HG03097 (cell line): ENCODE measurements around the gene OR2T10.
A peak's percentile ranks its signal among the peaks of the same experiment; 100 is the strongest.
"Not testable (repeated sequence)": the region's sequence is repeated elsewhere in the genome, so short reads cannot be mapped to it uniquely, and the experiment has no call there.

Experiments
- ATAC-seq: cut with Tn5 transposase; IDR thresholded peaks from one replicate; pipeline ENCODE4 v1.9.1; 2021; ENCODE audit not compliant: unreplicated experiment, low FRiP score

Gene OR2T10

GRCh38 chr1:248597589-248597988 is at the start of gene OR2T10:
OR2T10 (minus strand) TSS chr1:248597700; CDS start chr1:248593768, 3,932 bp downstream.
- ATAC-seq, result no peak

GRCh38 chr1:248645178-248645577 is 47.7 kb upstream of the OR2T10 start, which contains the start of gene OR2T35:
OR2T35 (minus strand) TSS chr1:248645278; CDS start chr1:248639258, 6,020 bp downstream.
- ATAC-seq, result not testable (repeated sequence)

GRCh38 chr1:248642971-248643651 is 45.6 kb upstream of the OR2T10 start:
- ATAC-seq, result peak; percentile 53

- ATAC-seq, result not testable (repeated sequence)
Observed at GRCh38 chr1:248641583-248641982, 44.1 kb upstream of the OR2T10 start.

- ATAC-seq, result peak; percentile 40
Observed at GRCh38 chr1:248640906-248641305, 43.4 kb upstream of the OR2T10 start.

- not testable (repeated sequence) for ATAC-seq
Observed at GRCh38 chr1:248639652-248640051, 42.2 kb upstream of the OR2T10 start.

GRCh38 chr1:248636612-248637011 is 39.1 kb upstream of the OR2T10 start:
- not testable (repeated sequence) for ATAC-seq

- ATAC-seq, result not testable (repeated sequence)
Observed at GRCh38 chr1:248634991-248635390, 37.5 kb upstream of the OR2T10 start, which contains the start of gene OR2T11. OR2T11 (minus strand) TSS chr1:248635091; CDS start chr1:248627128, 7,963 bp downstream.

- no peak for ATAC-seq
Observed at GRCh38 chr1:248631354-248632008, 34.0 kb upstream of the OR2T10 start.

GRCh38 chr1:248630551-248630950 is 33.1 kb upstream of the OR2T10 start:
- ATAC-seq, result no peak

GRCh38 chr1:248627971-248628844 is 30.7 kb upstream of the OR2T10 start:
- ATAC-seq, result peak; percentile 70

- no peak for ATAC-seq
Observed at GRCh38 chr1:248625971-248626370, 28.5 kb upstream of the OR2T10 start.

- ATAC-seq, result no peak
Observed at GRCh38 chr1:248625166-248625565, 27.7 kb upstream of the OR2T10 start.

GRCh38 chr1:248622570-248623001 is 25.1 kb upstream of the OR2T10 start:
- ATAC-seq, result peak; percentile 74

GRCh38 chr1:248621770-248622169 is 24.3 kb upstream of the OR2T10 start:
- ATAC-seq, result no peak

GRCh38 chr1:248618878-248619277 is 21.4 kb upstream of the OR2T10 start:
- ATAC-seq, result no peak

- no peak for ATAC-seq
Observed at GRCh38 chr1:248618119-248618518, 20.6 kb upstream of the OR2T10 start.

GRCh38 chr1:248613742-248614141 is 16.2 kb upstream of the OR2T10 start:
- no peak for ATAC-seq

GRCh38 chr1:248611883-248612414 is 14.4 kb upstream of the OR2T10 start:
- ATAC-seq, result no peak

GRCh38 chr1:248610301-248610700 is 12.8 kb upstream of the OR2T10 start:
- no peak for ATAC-seq

- no peak for ATAC-seq
Observed at GRCh38 chr1:248599396-248599795, 1.9 kb upstream of the OR2T10 start.
